Lung (tissue), 12 donors: ENCODE results near the gene ALCAM. TPM values are rescaled to one million over a fixed set of nuclear protein-coding genes. Genes with fewer than 3 reads are reported as not detected.
"Not testable (repeated sequence)": the region's sequence is repeated elsewhere in the genome, so short reads cannot be mapped to it uniquely, and the experiment has no call there.

Experiments
- ATAC-seq: fragments of 200-7000 bp; cut with Tn5 transposase; one replicate; pipeline ENCODE4 v1.9.1; 2020; ENCODE audit warnings: moderate number of reproducible peaks; ENCODE audit not compliant: insufficient read depth, low FRiP score
- DNase-seq, 3 donors: peaks; one replicate each; pipeline ENCODE4 v3.0.0-alpha.2; 2013 to 2017
- H3K27ac ChIP-seq, 2 donors: one replicate each; pipeline ENCODE4 v1.5.1; 2013; ENCODE audit warnings: mild to moderate bottlenecking in 2 of 2, moderate library complexity in 2 of 2, control low read depth in 1 of 2, inconsistent platforms in 1 of 2, low read depth in 1 of 2, low read length in 1 of 2
- H3K27me3 ChIP-seq, 3 donors: one replicate each; pipeline ENCODE4 v1.5.1; 2013; ENCODE audit warnings: low read length in 2 of 3; ENCODE audit not compliant: control insufficient read depth in 3 of 3, insufficient read depth in 3 of 3
- H3K36me3 ChIP-seq, 4 donors: one replicate each; pipeline ENCODE4 v1.5.1; 2013; ENCODE audit warnings: low read length in 4 of 4, mild to moderate bottlenecking in 1 of 4, moderate library complexity in 1 of 4; ENCODE audit not compliant: control insufficient read depth in 4 of 4, insufficient read depth in 4 of 4
- H3K4me1 ChIP-seq, 5 donors: one replicate each; pipeline ENCODE4 v1.5.1; 2013; ENCODE audit warnings: low read length in 5 of 5, mild to moderate bottlenecking in 2 of 5, moderate library complexity in 1 of 5; ENCODE audit not compliant: control insufficient read depth in 5 of 5, insufficient read depth in 5 of 5
- H3K4me3 ChIP-seq: one replicate; pipeline ENCODE4 v1.5.1; 2013; ENCODE audit warnings: mild to moderate bottlenecking, control low read depth, moderate library complexity
- H3K9ac ChIP-seq, 2 donors: one replicate each; pipeline ENCODE4 v1.5.1; 2013; ENCODE audit warnings: low read length in 2 of 2, control low read depth in 1 of 2; ENCODE audit not compliant: insufficient read depth in 1 of 2
- H3K9me3 ChIP-seq, 4 donors: one replicate each; pipeline ENCODE4 v1.5.1; 2013; ENCODE audit warnings: low read length in 3 of 4, mild to moderate bottlenecking in 1 of 4, moderate library complexity in 1 of 4; ENCODE audit not compliant: control insufficient read depth in 4 of 4, insufficient read depth in 3 of 4
- CTCF ChIP-seq: IDR thresholded peaks from 2 replicates; pipeline ENCODE4 v1.5.1; 2012; ENCODE audit warnings: mild to moderate bottlenecking; ENCODE audit errors: control extremely low read depth, extremely low read depth
- WGBS, 2 donors: extraction: QIAGEN DNeasy Blood & Tissue Kit; methylation state at CpG; one replicate each; pipeline ENCODE4 v1.1.7; 2013; 5-methylcytosine and 5-hydroxymethylcytosine counted together
- polyA plus RNA-seq, 2 donors: library from polyadenylated mRNA; stranded (reverse); fragments of 200-250 nt; gene quantifications; one replicate each; pipeline ENCODE4 v1.2.1, GENCODE V29; 2013
- total RNA-seq, 2 donors: library from RNA; depleted of rRNA in 1 of 2; stranded (reverse); fragments of >200 nt in 1 of 2; gene quantifications; one replicate each; pipeline ENCODE4 v1.2.1, GENCODE V29; 2014 to 2021
- donor health status: control.
- donor health status: control.
- donor health status: Bipolar disorder and iron deficiency.
- donor health status: healthy.
- donor health status: DM: yes; HTN: yes; CAD: no.

The ALCAM gene
- total and polyA plus RNA-seq, 4 donors, result 55.9 to 252 (median 109) TPM

GRCh38 chr3:105598042-105598796 lies 231.5 kb downstream of the ALCAM start:
- no peak for TF ChIP-seq CTCF
- Histone ChIP-seq H3K9ac (no peak overlapping the region), H3K4me3 (no peak overlapping the region), H3K27ac (no peak overlapping the region), H3K27me3 (no peaks in the 10 kb centered on the region), H3K4me1 (no peaks in the 10 kb centered on the region), H3K9me3 (no peaks in the 10 kb centered on the region), H3K36me3 (no peaks in the 10 kb centered on the region)
- ATAC-seq, result no peak
- no peak for DNase-seq
- WGBS, 2 donors, result 76 to 84% methylated on average over 3 of the region's 3 CpGs

GRCh38 chr3:105599350-105599749 lies 232.6 kb downstream of the ALCAM start:
- no peaks in the 10 kb centered on the region for H3K4me1 ChIP-seq
- no peak overlapping the region for H3K4me3 ChIP-seq
- WGBS, 2 donors, result 89 to 92% methylated on average over 2 of the region's 2 CpGs
- no peaks in the 10 kb centered on the region for H3K9me3 ChIP-seq
- no peak overlapping the region for H3K9ac ChIP-seq
- no peak for TF ChIP-seq CTCF
- no peak overlapping the region for H3K27ac ChIP-seq
- H3K27me3 ChIP-seq, result no peaks in the 10 kb centered on the region
- no peak for DNase-seq
- no peak for ATAC-seq
- H3K36me3 ChIP-seq, result no peaks in the 10 kb centered on the region

- 94 to 95% methylated on average over 1 of the region's 1 CpG for WGBS, 2 donors
- ATAC-seq, DNase-seq, H3K9ac ChIP-seq, H3K27ac ChIP-seq, H3K9me3 ChIP-seq, H3K27me3 ChIP-seq, H3K4me1 ChIP-seq, H3K36me3 ChIP-seq, H3K4me3 ChIP-seq: not testable (repeated sequence)
These were observed 235.0 kb downstream of the ALCAM start for GRCh38 chr3:105601756-105602155.

- not testable (repeated sequence) for ATAC-seq
- 87 to 93% methylated on average over 3 of the region's 3 CpGs for WGBS, 2 donors
These were observed 235.6 kb downstream of the ALCAM start for GRCh38 chr3:105602286-105602685.

GRCh38 chr3:105603516-105603915 lies 236.8 kb downstream of the ALCAM start:
- WGBS, 2 donors, result 82 to 90% methylated on average over 1 of the region's 1 CpG
- not testable (repeated sequence) for H3K36me3 ChIP-seq

More at GRCh38 chr3:105602286-105602685, 235.6 kb downstream of the ALCAM start:
- not testable (repeated sequence) for H3K4me1 ChIP-seq, DNase-seq, H3K4me3 ChIP-seq, H3K27me3 ChIP-seq, H3K36me3 ChIP-seq, H3K9ac ChIP-seq, H3K27ac ChIP-seq, H3K9me3 ChIP-seq

More at GRCh38 chr3:105603516-105603915, 236.8 kb downstream of the ALCAM start:
- H3K4me3 ChIP-seq, H3K4me1 ChIP-seq, H3K9me3 ChIP-seq, H3K27ac ChIP-seq, DNase-seq, H3K27me3 ChIP-seq, ATAC-seq, H3K9ac ChIP-seq: not testable (repeated sequence)
